ENCODE results near the gene SFXN3. TPM values are rescaled to one million over a fixed set of nuclear protein-coding genes. Genes with fewer than 3 reads are reported as not detected.

The SFXN3 gene
- total and polyA plus RNA-seq, 2 of the 13 experiments (the other 11 are each of a cell fraction or from before 2014, with no cell fraction given): 16.8 to 71.5 TPM

GRCh38 chr10:101011517-101012423, 19.3 kb upstream of the SFXN3 start (continued):
- no peak for TF ChIP-seq SNAPC4 (CRISPR knock-in tag; IDR thresholded peaks at IDR 0.05)
- TF ChIP-seq MTA1 (CRISPR knock-in tag; IDR thresholded peaks at IDR 0.05; ENCODE audit: borderline replicate concordance): no peak
- TF ChIP-seq KLF16 (CRISPR knock-in tag; IDR thresholded peaks at IDR 0.05): peak in 1 of 2 experiments; percentile 61; a peak in 1 of 4 replicates
- TF ChIP-seq TAF15 (IDR thresholded peaks at IDR 0.05; ENCODE audit: low read depth, low read length, poor library complexity, severe bottlenecking): no peak
- no peak for TF ChIP-seq FOXJ3 (CRISPR knock-in tag; IDR thresholded peaks at IDR 0.05; ENCODE audit: borderline replicate concordance)
- no peak for TF ChIP-seq ZNF468 (CRISPR knock-in tag; IDR thresholded peaks at IDR 0.05)
- no peak for TF ChIP-seq ARID3A (IDR thresholded peaks at IDR 0.05; ENCODE audit: low read depth, low read length)
- TF ChIP-seq ZNF552 (CRISPR knock-in tag; IDR thresholded peaks at IDR 0.05; ENCODE audit: borderline replicate concordance): no peak
- no peak for TF ChIP-seq RERE (CRISPR knock-in tag; IDR thresholded peaks at IDR 0.05; ENCODE audit: low read depth)
- peak; percentile 52 for TF ChIP-seq XRCC5 (optimal IDR thresholded peaks at IDR 0.05; ENCODE audit: low read length)
- TF ChIP-seq ZBTB46 (CRISPR knock-in tag; IDR thresholded peaks at IDR 0.05; ENCODE audit: borderline replicate concordance): no peak
- 0 out of 2 replicates have a peak, but pooled peaks have one; percentile 41 for TF ChIP-seq KAT8 (CRISPR knock-in tag; IDR thresholded peaks at IDR 0.05)
- TF ChIP-seq MED8 (CRISPR knock-in tag; IDR thresholded peaks at IDR 0.05; ENCODE audit: insufficient replicate concordance): no peak
